RKO (cell line): ENCODE data around the gene CCL20.
A peak's percentile ranks its signal among the peaks of the same experiment; 100 is the strongest.
"Not testable (repeated sequence)": the region's sequence is repeated elsewhere in the genome, so short reads cannot be mapped to it uniquely, and the experiment has no call there.

ENCODE experiments used
- DNase-seq: peaks from one replicate; pipeline ENCODE4 v3.0.0-alpha.2; 2016; ENCODE audit warnings: low spot score

CCL20 gene

GRCh38 chr2:227813562-227814353 lies at the start of gene CCL20:
Gene CCL20, plus strand, starts transcription at chr2:227813842. Its CDS starts 70 bp downstream, at chr2:227813912.
- no peak for DNase-seq

- no peak for DNase-seq
These were observed 47.8 kb upstream of the CCL20 start for GRCh38 chr2:227765788-227766372.

- peak; percentile 71 for DNase-seq
These were observed 47.2 kb upstream of the CCL20 start for GRCh38 chr2:227766373-227766883.

- no peak for DNase-seq
These were observed 45.8 kb upstream of the CCL20 start for GRCh38 chr2:227767830-227768229.

- no peak for DNase-seq
These were observed 41.4 kb upstream of the CCL20 start for GRCh38 chr2:227772197-227772661.

- DNase-seq, result no peak
These were observed 40.7 kb upstream of the CCL20 start for GRCh38 chr2:227772932-227773331.

GRCh38 chr2:227774011-227774624 lies 39.5 kb upstream of the CCL20 start:
- DNase-seq, result no peak

- no peak for DNase-seq
These were observed 38.5 kb upstream of the CCL20 start for GRCh38 chr2:227774895-227775842.

GRCh38 chr2:227780981-227781615 lies 32.5 kb upstream of the CCL20 start:
- DNase-seq, result no peak

- DNase-seq, result no peak
These were observed 31.8 kb upstream of the CCL20 start for GRCh38 chr2:227781841-227782240.

- no peak for DNase-seq
These were observed 30.8 kb upstream of the CCL20 start for GRCh38 chr2:227782804-227783203.

- DNase-seq, result no peak
These were observed 30.1 kb upstream of the CCL20 start for GRCh38 chr2:227783404-227784138.

GRCh38 chr2:227785293-227785692 lies 28.3 kb upstream of the CCL20 start:
- no peak for DNase-seq

- peak; percentile 16 for DNase-seq
These were observed 25.1 kb upstream of the CCL20 start for GRCh38 chr2:227788561-227789018.

GRCh38 chr2:227789803-227790202 lies 23.8 kb upstream of the CCL20 start:
- DNase-seq, result no peak

- DNase-seq, result no peak
These were observed 20.4 kb upstream of the CCL20 start for GRCh38 chr2:227793148-227793712.

- DNase-seq, result no peak
These were observed 17.5 kb upstream of the CCL20 start for GRCh38 chr2:227796045-227796711.

GRCh38 chr2:227796768-227797167 lies 16.9 kb upstream of the CCL20 start:
- DNase-seq, result not testable (repeated sequence)

- DNase-seq, result no peak
These were observed 14.4 kb upstream of the CCL20 start for GRCh38 chr2:227799202-227799601.
